ENCODE data around the gene THAP4. TPM values are rescaled to one million over a fixed set of nuclear protein-coding genes. Genes with fewer than 3 reads are reported as not detected.

Gene THAP4
- total and polyA plus RNA-seq, 2 of the 13 experiments (the other 11 are each of a cell fraction or from before 2014, with no cell fraction given): 59.7 to 75.7 TPM

GRCh38 chr2:241535871-241536655 is 100.9 kb downstream of the THAP4 start (continued):
- no peak for TF ChIP-seq HOMEZ (CRISPR knock-in tag; IDR thresholded peaks at IDR 0.05; ENCODE audit: low read depth)
- TF ChIP-seq ZEB1 (IDR thresholded peaks at IDR 0.05; ENCODE audit: insufficient replicate concordance, low read depth): no peak
- no peak for TF ChIP-seq PREB (CRISPR knock-in tag; IDR thresholded peaks at IDR 0.05)
- no peak for TF ChIP-seq HNRNPUL1 (IDR thresholded peaks at IDR 0.05; ENCODE audit: low read depth, low read length)
- no peak for TF ChIP-seq NR2F2 (IDR thresholded peaks at IDR 0.05; ENCODE audit: borderline replicate concordance, low read depth)
- no peak for TF ChIP-seq RERE (CRISPR knock-in tag; IDR thresholded peaks at IDR 0.05; ENCODE audit: low read depth)
- TF ChIP-seq POLR2AphosphoS2 (IDR thresholded peaks at IDR 0.05; ENCODE audit: low read depth, low read length): no peak
- no peak for TF ChIP-seq GABPA (IDR thresholded peaks at IDR 0.05; ENCODE audit: low read depth, low read length)
- no peak for TF ChIP-seq GABPA (CRISPR knock-in tag; IDR thresholded peaks at IDR 0.05; ENCODE audit: low read depth)
- TF ChIP-seq SOX6 (IDR thresholded peaks at IDR 0.05): no peak
- no peak for TF ChIP-seq SOX6 (CRISPR knock-in tag; IDR thresholded peaks at IDR 0.05)
- no peak for TF ChIP-seq NCOA1 (CRISPR knock-in tag; IDR thresholded peaks at IDR 0.05)
- TF ChIP-seq HOXA3 (CRISPR knock-in tag; IDR thresholded peaks at IDR 0.05): no peak
- no peak for TF ChIP-seq MEIS2 (CRISPR knock-in tag; IDR thresholded peaks at IDR 0.05)
- TF ChIP-seq ZNF83 (CRISPR knock-in tag; IDR thresholded peaks at IDR 0.05; ENCODE audit: borderline replicate concordance): no peak
- no peak for TF ChIP-seq ZNF576 (CRISPR knock-in tag; IDR thresholded peaks at IDR 0.05)
- no peak for TF ChIP-seq CBX1 (IDR thresholded peaks at IDR 0.05; ENCODE audit: low read depth)
